ENCODE measurements around the gene SLC8A3.

The SLC8A3 gene

GRCh38 chr14:70067810-70068209 lies 120.9 kb downstream of the SLC8A3 start:
- no peak for DNase-seq (ENCODE audit: low read depth in 2 of 2)

DNA sequence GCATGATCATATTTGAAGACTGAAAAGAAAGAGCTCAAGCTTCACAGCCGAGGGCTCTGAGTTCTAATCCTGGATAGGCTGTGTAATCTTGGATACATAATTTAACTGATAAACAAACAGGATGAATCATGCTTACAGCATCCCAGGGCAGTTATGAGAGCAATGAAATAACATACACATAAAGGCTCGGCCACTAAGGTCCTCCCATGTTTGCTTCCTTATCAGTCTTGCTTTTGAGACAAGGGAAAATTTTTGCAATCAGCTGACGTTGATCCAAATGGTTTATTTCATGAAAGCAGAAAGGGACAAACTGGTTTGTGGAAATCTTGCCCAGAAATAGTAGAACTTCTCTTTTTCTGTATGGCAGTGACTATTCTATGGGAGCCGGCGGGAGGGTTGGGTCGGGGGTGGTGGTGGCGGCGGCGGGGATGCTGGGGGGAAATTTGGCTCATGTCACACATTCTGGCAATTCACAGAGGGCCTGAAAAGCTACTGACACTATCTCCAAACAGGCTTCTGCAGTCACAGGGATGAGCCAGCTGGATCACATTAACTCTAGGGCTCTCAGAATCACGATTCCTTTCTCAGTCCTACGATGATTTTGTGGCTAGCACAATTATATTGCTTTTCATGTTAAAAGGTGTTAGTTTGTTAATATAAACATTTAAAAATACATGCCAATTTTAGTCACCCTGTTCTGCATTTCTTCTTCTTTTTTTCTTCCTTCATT lies 124.5 kb downstream of the SLC8A3 start:
- DNase-seq (ENCODE audit: low read depth in 2 of 2) = no peak

GRCh38 chr14:70061108-70061507 lies 127.6 kb downstream of the SLC8A3 start:
- DNase-seq (ENCODE audit: low read depth in 2 of 2) = no peak

- no peak for DNase-seq (ENCODE audit: low read depth in 2 of 2)
Observed at GRCh38 chr14:70059545-70059944, 129.2 kb downstream of the SLC8A3 start.

DNA sequence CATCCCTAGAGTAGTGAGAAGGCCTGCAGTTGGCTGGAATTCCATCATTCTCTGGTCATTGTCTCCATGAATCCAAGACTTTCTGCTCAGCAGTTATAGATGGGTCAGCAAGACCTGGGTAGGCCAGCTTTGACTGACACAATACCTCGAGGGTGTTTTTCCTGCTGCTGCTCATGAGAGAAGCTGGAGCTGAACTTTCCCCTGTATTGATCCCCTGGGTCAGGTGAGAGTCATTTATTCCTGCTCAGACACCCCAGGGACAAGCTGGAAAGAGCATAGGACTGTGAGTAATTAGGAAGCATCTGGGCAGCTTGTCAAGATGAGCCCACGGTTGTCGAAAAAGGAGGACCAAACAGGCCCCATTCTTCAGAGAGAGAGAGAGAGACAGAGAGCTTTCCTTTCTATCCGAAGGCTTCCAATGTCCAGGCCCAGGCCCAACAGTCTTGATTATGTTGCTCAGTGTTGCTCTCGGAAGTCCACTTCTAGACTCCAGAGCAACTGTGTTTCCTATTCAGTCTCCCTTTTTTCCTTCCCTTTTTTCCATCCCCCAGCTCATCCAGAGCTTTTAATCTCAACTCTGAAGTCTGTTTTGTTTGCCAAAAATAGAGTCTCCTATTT lies 131.1 kb downstream of the SLC8A3 start:
- DNase-seq (ENCODE audit: low read depth in 2 of 2) = no peak

GRCh38 chr14:70052990-70053389 lies 135.8 kb downstream of the SLC8A3 start:
- DNase-seq (ENCODE audit: low read depth in 2 of 2) = peak in 1 of 2 donors; percentile 5

GRCh38 chr14:70050136-70050535 lies 138.6 kb downstream of the SLC8A3 start:
- DNase-seq (ENCODE audit: low read depth in 2 of 2) = no peak

DNA sequence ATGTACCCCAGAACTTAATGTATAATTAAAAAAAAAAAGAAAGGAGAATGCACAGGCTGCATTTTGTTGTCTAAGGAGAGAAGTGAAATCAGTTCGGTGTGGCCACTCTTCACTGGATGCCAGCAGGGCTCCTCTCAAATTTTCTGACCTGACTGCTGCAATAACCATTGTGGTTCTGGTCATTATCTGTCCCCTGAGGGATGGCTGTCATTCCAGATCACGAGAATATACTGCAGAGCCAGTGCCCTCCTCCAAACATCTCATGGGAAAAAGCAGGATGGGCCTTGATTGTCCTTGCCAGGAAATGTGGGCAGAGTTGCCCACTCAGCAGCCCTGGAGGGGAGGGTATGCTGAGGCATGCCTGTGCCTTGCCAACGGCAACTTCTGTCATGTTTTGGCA lies 139.1 kb downstream of the SLC8A3 start:
- no peak for DNase-seq (ENCODE audit: low read depth in 2 of 2)

DNA sequence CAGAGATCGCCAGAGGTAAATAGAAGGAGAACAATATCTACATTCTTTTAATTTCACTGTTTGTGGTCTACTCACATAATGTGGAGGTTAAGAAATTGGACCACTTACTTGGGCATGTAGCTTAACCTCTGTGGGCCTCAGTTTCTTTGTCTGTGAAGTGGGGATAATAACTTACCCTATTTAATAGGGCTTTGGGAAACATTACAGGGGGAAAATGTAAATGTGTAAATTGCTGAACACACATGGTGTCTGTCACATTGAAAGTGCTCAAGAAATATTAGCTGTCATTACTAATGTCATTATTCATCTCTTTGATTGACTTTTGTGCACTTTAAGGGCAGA lies 140.5 kb downstream of the SLC8A3 start:
- DNase-seq (ENCODE audit: low read depth in 2 of 2) = no peak

GRCh38 chr14:70047598-70048312 lies 141.0 kb downstream of the SLC8A3 start:
- no peak for DNase-seq (ENCODE audit: low read depth in 2 of 2)

- no peak for DNase-seq (ENCODE audit: low read depth in 2 of 2)
Observed at GRCh38 chr14:70045844-70046535, 142.8 kb downstream of the SLC8A3 start.

GRCh38 chr14:70045310-70045709 lies 143.4 kb downstream of the SLC8A3 start:
- DNase-seq (ENCODE audit: low read depth in 2 of 2) = no peak

GRCh38 chr14:70043001-70043400 lies 145.8 kb downstream of the SLC8A3 start:
- no peak for DNase-seq (ENCODE audit: low read depth in 2 of 2)

DNA sequence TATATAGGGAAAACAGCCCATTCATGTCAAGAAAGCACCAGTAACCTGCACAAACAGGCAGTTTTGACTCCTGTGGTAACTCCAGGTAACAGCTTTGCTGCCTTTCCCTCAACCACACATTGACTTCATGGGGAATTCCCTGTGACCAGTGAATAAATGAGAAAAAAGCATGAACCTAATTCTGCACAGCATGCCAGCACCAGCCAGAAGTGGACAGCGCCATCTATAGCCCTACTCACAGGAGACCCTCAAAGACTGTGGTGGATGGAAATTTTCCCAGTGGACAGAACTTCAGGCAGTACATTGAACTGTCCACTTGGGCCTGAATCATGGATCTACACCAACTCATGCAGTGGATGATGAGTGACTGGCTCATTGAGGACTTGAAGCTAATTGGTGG lies 152.1 kb downstream of the SLC8A3 start:
- no peak for DNase-seq (ENCODE audit: low read depth in 2 of 2)

GRCh38 chr14:70034257-70034656 lies 154.5 kb downstream of the SLC8A3 start:
- DNase-seq (ENCODE audit: low read depth in 2 of 2) = no peak

DNA sequence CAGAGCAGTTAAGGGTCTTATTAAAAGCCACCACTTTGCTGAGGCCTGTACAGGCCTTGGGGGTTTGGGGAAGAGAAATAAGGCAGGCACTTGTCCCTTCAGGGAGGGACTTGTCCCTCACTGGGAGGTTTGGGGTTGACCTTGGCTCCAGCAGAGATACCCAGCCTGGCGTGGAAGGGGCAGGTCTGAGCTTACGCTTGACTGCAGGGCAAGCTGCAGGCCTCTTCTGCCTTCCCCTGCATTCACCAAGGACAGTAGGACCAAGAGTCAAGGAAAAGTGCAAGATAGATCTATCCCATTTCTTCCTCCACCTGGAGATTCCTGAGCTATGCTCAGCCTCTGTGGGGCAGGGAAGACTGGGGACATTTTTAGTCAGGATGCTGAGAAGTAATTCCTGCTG lies 155.2 kb downstream of the SLC8A3 start:
- DNase-seq (ENCODE audit: low read depth in 2 of 2) = no peak

DNA sequence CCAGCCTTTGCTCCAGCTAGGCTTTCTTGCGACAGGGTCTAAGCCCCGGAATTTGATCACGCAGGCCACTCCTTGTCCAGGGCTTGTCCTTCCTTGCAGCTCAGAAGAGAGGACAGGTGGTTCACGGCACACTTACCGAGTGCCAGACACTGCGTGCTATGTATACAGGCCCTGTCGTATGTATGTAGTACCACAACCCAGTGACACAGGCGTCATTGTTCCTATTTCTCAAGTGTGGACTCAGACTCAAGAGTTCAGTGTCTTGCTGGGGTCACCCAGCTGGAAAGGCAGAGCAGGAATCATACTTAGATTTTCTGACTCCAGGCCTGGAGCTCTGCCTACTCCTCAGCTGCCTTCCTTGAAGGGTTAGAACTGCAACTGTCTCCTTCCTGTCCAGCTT lies 155.6 kb downstream of the SLC8A3 start:
- no peak for DNase-seq (ENCODE audit: low read depth in 2 of 2)

GRCh38 chr14:70032447-70032846 lies 156.3 kb downstream of the SLC8A3 start:
- no peak for DNase-seq (ENCODE audit: low read depth in 2 of 2)

- DNase-seq (ENCODE audit: low read depth in 2 of 2) = no peak
Observed at GRCh38 chr14:70032016-70032415, 156.7 kb downstream of the SLC8A3 start.

- no peak for DNase-seq (ENCODE audit: low read depth in 2 of 2)
Observed at GRCh38 chr14:70029296-70030132, 159.2 kb downstream of the SLC8A3 start.

DNA sequence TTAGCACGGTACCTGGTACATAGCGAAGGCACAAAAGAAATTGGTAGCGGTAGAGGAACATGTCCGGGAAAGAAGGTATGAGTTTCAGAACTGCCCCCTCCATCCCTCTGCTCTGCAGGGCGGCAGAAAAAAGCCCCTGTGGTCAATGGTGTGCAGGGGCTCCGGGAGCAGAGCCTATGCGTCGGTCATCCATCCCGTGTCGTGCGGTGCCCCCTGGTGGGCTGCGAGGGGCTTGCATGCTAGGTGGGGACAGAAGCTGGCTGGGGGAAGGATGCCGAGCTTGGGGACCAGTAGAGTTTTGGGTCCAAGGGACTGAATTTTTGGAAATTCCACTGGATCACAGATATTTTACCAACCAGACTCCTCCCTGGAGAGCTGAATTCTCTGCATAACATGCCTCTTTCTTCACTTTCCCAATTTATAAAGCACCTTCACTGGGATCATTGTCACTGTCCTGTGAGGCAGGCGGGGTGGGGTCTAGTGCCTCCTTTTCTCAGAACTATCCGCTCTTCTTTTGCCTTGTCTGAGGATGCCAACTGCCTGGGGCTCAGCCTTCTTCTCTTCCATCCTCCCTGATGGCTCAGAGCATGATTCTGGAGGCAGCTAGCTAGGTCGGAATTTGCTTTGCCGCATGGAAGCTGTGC lies 160.8 kb downstream of the SLC8A3 start:
- DNase-seq (ENCODE audit: low read depth in 2 of 2) = peak; percentile 57 to 65

Measured in stimulated activated CD8-positive, alpha-beta memory T cell treated with anti-CD3 and anti-CD28 coated beads, Interleukin-2, amount 100 ng/mL, for 48 hours (primary cell).